ENCODE data around the gene RANBP17.

The RANBP17 gene

DNA sequence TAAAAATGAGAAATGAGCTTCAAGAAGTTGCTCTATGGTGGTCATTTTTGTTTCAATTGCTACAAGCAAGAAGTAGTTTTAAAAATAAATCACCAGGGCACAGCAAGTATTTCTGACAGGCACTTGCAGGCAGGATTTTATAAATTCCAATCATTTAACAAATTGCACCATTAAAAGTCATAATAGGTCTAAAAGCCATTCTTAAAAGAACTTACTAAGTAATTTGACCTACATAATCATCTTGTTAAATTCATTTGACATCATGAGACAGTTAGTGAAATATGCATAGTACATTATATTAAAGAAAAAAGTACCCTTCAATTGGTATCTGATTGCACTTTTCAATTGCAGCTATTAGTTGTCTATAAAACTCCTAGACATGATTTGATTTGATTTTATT lies 478.2 kb downstream of the RANBP17 start:
- DNase-seq (ENCODE audit: insufficient read length, low spot score) = no peak
- no peak for FAIRE-seq

GRCh38 chr5:171340491-171340890 lies 478.7 kb downstream of the RANBP17 start:
- FAIRE-seq = no peak

GRCh38 chr5:171342362-171343111 lies 480.7 kb downstream of the RANBP17 start:
- FAIRE-seq (peak; percentile 80), DNase-seq (ENCODE audit: insufficient read length, low spot score) (peak; percentile 36)

More at GRCh38 chr5:171340491-171340890, 478.7 kb downstream of the RANBP17 start:
- no peak for DNase-seq (ENCODE audit: insufficient read length, low spot score)

DNA sequence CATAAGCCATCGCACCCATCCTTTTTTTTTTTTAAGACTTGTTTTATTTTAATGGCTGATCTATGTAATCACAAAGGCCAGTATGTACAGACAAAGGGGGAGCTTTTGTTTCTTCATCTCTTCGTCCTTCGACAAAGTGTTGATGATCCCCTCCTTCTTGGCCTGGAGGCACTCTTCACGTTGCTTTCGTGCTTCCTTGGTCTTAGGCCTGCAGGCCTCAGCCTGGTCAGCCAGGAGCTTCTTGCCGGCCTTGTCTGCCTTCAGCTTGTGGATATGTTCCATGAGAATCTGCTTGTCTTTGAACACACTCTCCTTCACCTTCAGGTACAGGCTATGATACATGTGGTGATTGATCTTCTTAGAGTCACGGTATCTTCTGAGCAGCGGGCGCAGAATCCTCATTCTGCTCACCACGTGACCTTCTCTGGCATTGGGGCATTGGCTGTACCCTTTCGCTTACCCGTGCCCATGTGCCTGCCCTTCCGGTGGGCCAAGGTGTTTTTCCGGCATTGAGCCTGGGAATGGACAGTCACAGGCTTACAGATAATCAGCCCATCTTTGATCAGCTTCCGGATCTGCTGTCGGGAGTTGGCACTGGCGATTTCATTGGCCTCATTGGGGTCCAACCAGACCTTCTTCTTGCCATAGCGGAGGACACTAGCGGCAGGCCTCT lies 483.3 kb downstream of the RANBP17 start:
- no peak for DNase-seq (ENCODE audit: insufficient read length, low spot score)

More for the DNA sequence above, 483.3 kb downstream of the RANBP17 start:
- FAIRE-seq = no peak
